Endodermal cell (in vitro differentiated cells): Measurements from ENCODE around the gene NUP153. TPM values are rescaled to one million over a fixed set of nuclear protein-coding genes. Genes with fewer than 3 reads are reported as not detected.

Experiments
- DNase-seq: peaks from one replicate; pipeline ENCODE4 v3.0.0-alpha.2; 2017
- H3K27ac ChIP-seq: 2 replicates; pipeline ENCODE4 v1.5.1; 2013; ENCODE audit warnings: mild to moderate bottlenecking, low read depth, low read length, moderate library complexity
- H3K27me3 ChIP-seq: 2 replicates; pipeline ENCODE4 v1.6.1; 2013; ENCODE audit warnings: mild to moderate bottlenecking, low read length, moderate library complexity; ENCODE audit not compliant: insufficient read depth, control insufficient read depth, poor library complexity, severe bottlenecking
- H3K36me3 ChIP-seq: 2 replicates; pipeline ENCODE4 v1.7.0; 2013; ENCODE audit warnings: mild to moderate bottlenecking, low read length, moderate library complexity; ENCODE audit not compliant: control insufficient read depth, insufficient read depth
- H3K4me1 ChIP-seq: one replicate; pipeline ENCODE4 v1.7.0; 2013; ENCODE audit warnings: low read length; ENCODE audit not compliant: control insufficient read depth, insufficient read depth
- H3K4me3 ChIP-seq: 2 replicates; pipeline ENCODE4 v1.5.1; 2013; ENCODE audit warnings: mild to moderate bottlenecking, low read length, moderate library complexity
- H3K9ac ChIP-seq: 2 replicates; pipeline ENCODE4 v1.6.1; 2013; ENCODE audit warnings: mild to moderate bottlenecking, low read length, moderate library complexity; ENCODE audit not compliant: poor library complexity, severe bottlenecking; ENCODE audit errors: extremely low read depth
- H3K9me3 ChIP-seq: 2 replicates; pipeline ENCODE4 v1.6.1; 2013; ENCODE audit warnings: mild to moderate bottlenecking, low read length, moderate library complexity; ENCODE audit not compliant: control insufficient read depth
- H3K27ac Mint-ChIP-seq: 2 replicates; pipeline ENCODE4 v1.8.0; 2020; ENCODE audit warnings: mixed read lengths
- H3K27me3 Mint-ChIP-seq: 2 replicates; pipeline ENCODE4 v1.8.0; 2021; ENCODE audit warnings: mild to moderate bottlenecking, mixed read lengths; ENCODE audit not compliant: insufficient read depth
- H3K36me3 Mint-ChIP-seq: 2 replicates; pipeline ENCODE4 v1.8.0; 2020; ENCODE audit warnings: low read depth, mixed read lengths
- H3K4me1 Mint-ChIP-seq: 2 replicates; pipeline ENCODE4 v1.8.0; 2020; ENCODE audit warnings: mixed read lengths
- H3K4me3 Mint-ChIP-seq: 2 replicates; pipeline ENCODE4 v1.8.0; 2020; ENCODE audit warnings: mild to moderate bottlenecking, moderate library complexity, mixed read lengths
- H3K9me3 Mint-ChIP-seq: 2 replicates; pipeline ENCODE4 v1.8.0; 2020; ENCODE audit warnings: mild to moderate bottlenecking, mixed read lengths
- WGBS, 2 experiments: methylation state at CpG; one replicate each; pipeline versions ENCODE4 v1.1.5 to v1.1.7; 2013; ENCODE audit warnings: missing lambda C conversion rate in 2 of 2, mixed read lengths in 1 of 2; ENCODE audit not compliant: insufficient coverage in 1 of 2, insufficient read length in 1 of 2; 5-methylcytosine and 5-hydroxymethylcytosine counted together
- total RNA-seq, 2 donors: library from RNA; stranded (reverse); fragmentation: NEBNext Ultra II Directional in 1 of 2; extraction: Animal tissue kit (Norgen Biotek cat#: 25700) in 1 of 2; gene quantifications; 2 replicates in 1 of 2; 3 replicates in 1 of 2; pipeline ENCODE4 v1.2.1, GENCODE V29; 2021
- TF ChIP-seq, protein P1 (sequence below): fragments of 200-600 bp; sonication (generic); conservative IDR thresholded peaks from 2 replicates; pipeline ENCODE4 v1.5.0; 2021; ENCODE audit warnings: antibody characterized with exemption, mild to moderate bottlenecking

Gene NUP153
- total RNA-seq, 2 donors from 2014 or later = 58.9 to 69.6 TPM

DNA sequence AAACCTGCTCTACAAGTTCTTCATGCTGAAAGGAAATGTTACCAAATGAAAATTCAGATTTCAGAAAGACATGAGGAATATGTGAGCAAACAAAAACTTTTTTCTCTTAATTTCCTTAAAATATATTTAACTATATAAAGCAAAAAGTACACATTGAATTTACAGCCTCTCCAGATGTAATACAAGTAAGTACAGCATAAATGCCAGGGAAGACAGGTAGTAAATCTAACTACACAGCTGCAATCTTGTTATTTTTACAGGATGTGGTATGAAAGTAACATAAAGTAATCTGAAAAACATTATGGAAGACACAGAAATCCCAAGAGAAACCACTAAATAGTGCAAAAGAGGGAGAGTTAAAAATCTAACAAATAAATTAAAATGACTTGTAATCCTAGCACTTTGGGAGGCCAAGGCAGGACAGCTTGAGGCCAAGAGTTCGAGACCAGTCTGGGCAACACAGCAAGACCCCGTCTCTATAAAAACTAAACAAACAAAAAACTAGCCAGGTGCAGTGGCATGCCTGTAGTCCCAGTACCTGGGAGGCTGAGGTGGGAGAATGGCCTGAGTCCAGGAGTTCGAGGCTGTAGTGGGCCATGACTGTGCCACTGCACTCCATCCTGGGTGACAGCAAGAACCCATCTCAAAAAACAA lies 55.9 kb downstream of the NUP153 start:
- DNase-seq = no peak
- Mint-ChIP-seq H3K4me1 (no peaks in the 10 kb centered on the region), H3K9me3 (no peaks in the 10 kb centered on the region), H3K27me3 (no peaks in the 10 kb centered on the region), H3K36me3 (peaks cover 65% of the 10 kb centered on the region), H3K4me3 (no peak overlapping the region), H3K27ac (no peak overlapping the region)
- Histone ChIP-seq H3K4me3 (no peak overlapping the region), H3K4me1 (no peaks in the 10 kb centered on the region), H3K9me3 (no peaks in the 10 kb centered on the region), H3K27me3 (no peaks in the 10 kb centered on the region), H3K9ac (no peak overlapping the region), H3K27ac (no peak overlapping the region), H3K36me3 (peaks cover 85% of the 10 kb centered on the region)
- WGBS, 2 experiments = 97% methylated on average over 3 of the region's 3 CpGs; no CpG with 5 or more reads in 1 of the 2 experiments
- TF ChIP-seq, protein P1, sequence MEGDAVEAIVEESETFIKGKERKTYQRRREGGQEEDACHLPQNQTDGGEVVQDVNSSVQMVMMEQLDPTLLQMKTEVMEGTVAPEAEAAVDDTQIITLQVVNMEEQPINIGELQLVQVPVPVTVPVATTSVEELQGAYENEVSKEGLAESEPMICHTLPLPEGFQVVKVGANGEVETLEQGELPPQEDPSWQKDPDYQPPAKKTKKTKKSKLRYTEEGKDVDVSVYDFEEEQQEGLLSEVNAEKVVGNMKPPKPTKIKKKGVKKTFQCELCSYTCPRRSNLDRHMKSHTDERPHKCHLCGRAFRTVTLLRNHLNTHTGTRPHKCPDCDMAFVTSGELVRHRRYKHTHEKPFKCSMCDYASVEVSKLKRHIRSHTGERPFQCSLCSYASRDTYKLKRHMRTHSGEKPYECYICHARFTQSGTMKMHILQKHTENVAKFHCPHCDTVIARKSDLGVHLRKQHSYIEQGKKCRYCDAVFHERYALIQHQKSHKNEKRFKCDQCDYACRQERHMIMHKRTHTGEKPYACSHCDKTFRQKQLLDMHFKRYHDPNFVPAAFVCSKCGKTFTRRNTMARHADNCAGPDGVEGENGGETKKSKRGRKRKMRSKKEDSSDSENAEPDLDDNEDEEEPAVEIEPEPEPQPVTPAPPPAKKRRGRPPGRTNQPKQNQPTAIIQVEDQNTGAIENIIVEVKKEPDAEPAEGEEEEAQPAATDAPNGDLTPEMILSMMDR = no peak

DNA sequence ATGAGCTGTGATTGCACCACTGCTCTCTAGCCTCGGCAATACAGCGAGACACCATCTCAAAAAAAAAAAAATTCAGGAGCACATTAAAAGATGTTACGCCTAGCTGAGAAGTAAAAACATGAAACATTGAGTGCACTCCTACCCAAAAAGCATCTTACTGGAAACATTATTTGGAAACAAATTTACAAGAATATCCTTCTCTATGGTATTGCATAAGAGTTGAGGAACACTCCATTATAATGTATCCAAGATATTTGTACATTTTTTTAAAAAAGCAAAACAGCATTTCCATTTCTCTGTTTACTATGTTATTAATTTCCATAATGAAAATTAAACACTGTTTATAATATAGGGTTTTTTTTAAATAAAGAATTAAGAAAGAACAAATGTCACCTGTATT lies 58.0 kb downstream of the NUP153 start:
- Mint-ChIP-seq H3K4me1 (no peaks in the 10 kb centered on the region), H3K4me3 (no peak overlapping the region), H3K9me3 (no peaks in the 10 kb centered on the region), H3K27me3 (no peaks in the 10 kb centered on the region), H3K36me3 (peaks cover 67% of the 10 kb centered on the region), H3K27ac (no peak overlapping the region)
- 97% methylated on average over 3 of the region's 3 CpGs; no CpG with 5 or more reads in 1 of the 2 experiments for WGBS, 2 experiments
- H3K27me3 ChIP-seq = no peaks in the 10 kb centered on the region
- no peak overlapping the region for H3K4me3 ChIP-seq
- no peak overlapping the region for H3K9ac ChIP-seq
- DNase-seq = no peak
- H3K36me3 ChIP-seq = peaks cover 90% of the 10 kb centered on the region
- no peak overlapping the region for H3K27ac ChIP-seq
- H3K4me1 ChIP-seq = no peaks in the 10 kb centered on the region
- TF ChIP-seq, protein P1 = no peak
- no peaks in the 10 kb centered on the region for H3K9me3 ChIP-seq

DNA sequence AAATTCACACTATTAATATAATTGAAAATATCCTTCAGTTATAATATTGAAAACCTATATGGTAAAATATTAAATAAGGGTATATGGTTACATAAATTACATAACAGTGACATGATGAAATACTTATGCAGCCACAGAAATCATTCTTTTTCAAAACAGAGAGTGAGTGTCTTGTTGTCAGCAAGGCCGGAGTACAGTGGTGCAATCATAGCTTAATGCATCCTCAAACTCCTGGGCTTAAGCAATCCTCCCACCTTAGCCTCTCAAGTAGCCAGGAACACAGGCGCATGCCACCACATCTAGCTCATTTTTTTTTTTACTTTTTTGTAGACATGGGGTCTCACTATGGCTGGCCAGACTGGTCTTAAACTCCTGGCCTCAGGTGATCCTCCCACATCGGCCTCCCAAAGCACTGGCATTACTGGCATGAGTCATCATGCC lies 66.2 kb downstream of the NUP153 start:
- H3K9me3 Mint-ChIP-seq = no peaks in the 10 kb centered on the region
- no peaks in the 10 kb centered on the region for H3K27me3 Mint-ChIP-seq
- peaks cover 93% of the 10 kb centered on the region for H3K36me3 ChIP-seq
- H3K36me3 Mint-ChIP-seq = peaks cover 91% of the 10 kb centered on the region
- WGBS, 2 experiments = 97 to 100% methylated on average over 2 to 3 of the region's 3 CpGs
- no peak overlapping the region for H3K9ac ChIP-seq
- no peaks in the 10 kb centered on the region for H3K4me1 ChIP-seq
- no peak overlapping the region for H3K4me3 ChIP-seq
- no peak overlapping the region for H3K4me3 Mint-ChIP-seq
- no peaks in the 10 kb centered on the region for H3K9me3 ChIP-seq
- DNase-seq = no peak
- H3K4me1 Mint-ChIP-seq = no peaks in the 10 kb centered on the region
- no peak overlapping the region for H3K27ac Mint-ChIP-seq
- no peak overlapping the region for H3K27ac ChIP-seq
- TF ChIP-seq, protein P1 = no peak
- no peaks in the 10 kb centered on the region for H3K27me3 ChIP-seq
